ENCODE data around the gene ZNF708.
"Not testable (repeated sequence)": the region's sequence is repeated elsewhere in the genome, so short reads cannot be mapped to it uniquely, and the experiment has no call there.

Gene ZNF708

GRCh38 chr19:21306881-21307479 is 22.2 kb downstream of the ZNF708 start:
- H2BK12ac ChIP-seq (ENCODE audit: low read length); H3K79me2 ChIP-seq (ENCODE audit: control insufficient read depth, insufficient read depth, low read length, poor library complexity); H3K23ac ChIP-seq (ENCODE audit: low read length); H4K8ac ChIP-seq (ENCODE audit: low read depth, low read length); DNase-seq; H2BK120ac ChIP-seq (ENCODE audit: insufficient read depth, low read length, poor library complexity); H3K27ac ChIP-seq (ENCODE audit: low read depth, low read length); H2AK5ac ChIP-seq (ENCODE audit: low read length); H4K12ac ChIP-seq (ENCODE audit: low read depth, low read length); H3K4me3 ChIP-seq (ENCODE audit: low read depth, low read length); H3K4ac ChIP-seq (ENCODE audit: low read depth, low read length); H2BK5ac ChIP-seq (ENCODE audit: low read depth, low read length, poor library complexity); H4K91ac ChIP-seq (ENCODE audit: low read depth, low read length); H3K4me1 ChIP-seq (ENCODE audit: control insufficient read depth in 1 of 2, insufficient read depth in 2 of 2, low read length in 2 of 2); H3K79me1 ChIP-seq (ENCODE audit: low read length); H3K4me2 ChIP-seq (ENCODE audit: low read length); H3K14ac ChIP-seq (ENCODE audit: low read length); H3K27me3 ChIP-seq (ENCODE audit: insufficient read depth, low read length); H3K18ac ChIP-seq (ENCODE audit: low read length); H3K9ac ChIP-seq (ENCODE audit: low read length); H2AFZ ChIP-seq (ENCODE audit: insufficient read depth, low read length, poor library complexity); H3K9me3 ChIP-seq (ENCODE audit: insufficient read depth, low read depth, low read length): not testable (repeated sequence)
- no CpG with 5 or more reads among the region's 3 CpGs for WGBS (ENCODE audit: extremely low coverage, insufficient coverage, insufficient read length)
- H3K36me3 ChIP-seq (ENCODE audit: control insufficient read depth in 1 of 2, insufficient read depth in 2 of 2, low read length in 2 of 2): peaks cover 23 to 26% of the 10 kb centered on the region in 2 experiments

DNA sequence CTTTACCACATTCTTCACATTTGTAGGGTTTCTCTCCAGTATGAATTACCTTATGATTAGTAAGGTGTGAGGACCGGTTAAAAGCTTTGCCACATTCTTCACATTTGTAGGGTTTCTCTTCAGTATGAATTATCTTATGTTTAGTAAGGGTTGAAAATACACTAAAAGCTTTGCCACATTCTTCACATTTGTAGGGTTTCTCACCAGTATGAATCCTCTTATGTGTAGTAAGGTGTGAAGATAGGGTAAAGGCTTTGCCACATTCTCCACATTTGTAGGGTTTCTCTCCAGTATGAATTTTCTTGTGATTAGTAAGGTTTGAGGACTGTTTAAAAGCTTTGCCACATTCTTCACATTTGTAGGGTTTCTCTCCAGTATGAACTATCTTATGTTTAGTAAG is 35.4 kb downstream of the ZNF708 start:
- H3K4ac ChIP-seq (ENCODE audit: low read depth, low read length); H3K18ac ChIP-seq (ENCODE audit: low read length); H4K8ac ChIP-seq (ENCODE audit: low read depth, low read length); H4K12ac ChIP-seq (ENCODE audit: low read depth, low read length); H3K4me3 ChIP-seq (ENCODE audit: low read depth, low read length); H3K79me2 ChIP-seq (ENCODE audit: control insufficient read depth, insufficient read depth, low read length, poor library complexity); H3K9me3 ChIP-seq (ENCODE audit: insufficient read depth, low read depth, low read length); H4K91ac ChIP-seq (ENCODE audit: low read depth, low read length); H3K9ac ChIP-seq (ENCODE audit: low read length); H3K27ac ChIP-seq (ENCODE audit: low read depth, low read length); DNase-seq; H2BK12ac ChIP-seq (ENCODE audit: low read length); H2BK5ac ChIP-seq (ENCODE audit: low read depth, low read length, poor library complexity); H3K4me1 ChIP-seq (ENCODE audit: control insufficient read depth in 1 of 2, insufficient read depth in 2 of 2, low read length in 2 of 2); H3K14ac ChIP-seq (ENCODE audit: low read length); H3K4me2 ChIP-seq (ENCODE audit: low read length); H3K79me1 ChIP-seq (ENCODE audit: low read length); H2AFZ ChIP-seq (ENCODE audit: insufficient read depth, low read length, poor library complexity); H2AK5ac ChIP-seq (ENCODE audit: low read length); H2BK120ac ChIP-seq (ENCODE audit: insufficient read depth, low read length, poor library complexity); H3K27me3 ChIP-seq (ENCODE audit: insufficient read depth, low read length); H3K23ac ChIP-seq (ENCODE audit: low read length): not testable (repeated sequence)
- WGBS (ENCODE audit: extremely low coverage, insufficient coverage, insufficient read length): no CpG with 5 or more reads among the region's 1 CpG
- H3K36me3 ChIP-seq (ENCODE audit: control insufficient read depth in 1 of 2, insufficient read depth in 2 of 2, low read length in 2 of 2): peaks cover 13 to 14% of the 10 kb centered on the region in 2 experiments

- WGBS (ENCODE audit: extremely low coverage, insufficient coverage, insufficient read length): no CpG with 5 or more reads among the region's 2 CpGs
- no peaks in the 10 kb centered on the region for H3K27me3 ChIP-seq (ENCODE audit: insufficient read depth, low read length)
Observed at GRCh38 chr19:21269813-21270212, 59.4 kb downstream of the ZNF708 start.

GRCh38 chr19:21264891-21265290 is 64.3 kb downstream of the ZNF708 start:
- Histone ChIP-seq H3K4ac (ENCODE audit: low read depth, low read length) (no peak overlapping the region), H2BK12ac (ENCODE audit: low read length) (no peak overlapping the region), H3K9ac (ENCODE audit: low read length) (no peak overlapping the region), H3K4me3 (ENCODE audit: low read depth, low read length) (no peak overlapping the region), H3K79me1 (ENCODE audit: low read length) (no peaks in the 10 kb centered on the region), H3K4me1 (ENCODE audit: control insufficient read depth in 1 of 2, insufficient read depth in 2 of 2, low read length in 2 of 2) (no peaks in the 10 kb centered on the region), H4K8ac (ENCODE audit: low read depth, low read length) (no peak overlapping the region), H3K4me2 (ENCODE audit: low read length) (no peak overlapping the region), H3K27ac (ENCODE audit: low read depth, low read length) (no peak overlapping the region), H2BK120ac (ENCODE audit: insufficient read depth, low read length, poor library complexity) (no peak overlapping the region), H3K27me3 (ENCODE audit: insufficient read depth, low read length) (no peaks in the 10 kb centered on the region), H3K14ac (ENCODE audit: low read length) (no peak overlapping the region), H3K23ac (ENCODE audit: low read length) (no peak overlapping the region), H4K12ac (ENCODE audit: low read depth, low read length) (no peak overlapping the region), H3K9me3 (ENCODE audit: insufficient read depth, low read depth, low read length) (peaks cover 36% of the 10 kb centered on the region), H4K91ac (ENCODE audit: low read depth, low read length) (no peak overlapping the region), H2AFZ (ENCODE audit: insufficient read depth, low read length, poor library complexity) (no peak overlapping the region), H2AK5ac (ENCODE audit: low read length) (no peak overlapping the region), H3K79me2 (ENCODE audit: control insufficient read depth, insufficient read depth, low read length, poor library complexity) (no peaks in the 10 kb centered on the region), H3K36me3 (ENCODE audit: control insufficient read depth in 1 of 2, insufficient read depth in 2 of 2, low read length in 2 of 2) (no peaks in the 10 kb centered on the region), H2BK5ac (ENCODE audit: low read depth, low read length, poor library complexity) (no peak overlapping the region), H3K18ac (ENCODE audit: low read length) (no peak overlapping the region)
- no peak for DNase-seq
- WGBS (ENCODE audit: extremely low coverage, insufficient coverage, insufficient read length): no CpG with 5 or more reads among the region's 12 CpGs

More at GRCh38 chr19:21269813-21270212, 59.4 kb downstream of the ZNF708 start:
- no peak overlapping the region for H3K14ac ChIP-seq (ENCODE audit: low read length)
- H2AK5ac ChIP-seq (ENCODE audit: low read length): no peak overlapping the region
- no peak overlapping the region for H3K4me3 ChIP-seq (ENCODE audit: low read depth, low read length)
- H3K79me2 ChIP-seq (ENCODE audit: control insufficient read depth, insufficient read depth, low read length, poor library complexity): no peaks in the 10 kb centered on the region
- no peak overlapping the region for H3K9ac ChIP-seq (ENCODE audit: low read length)
- H4K12ac ChIP-seq (ENCODE audit: low read depth, low read length): no peak overlapping the region
- no peak overlapping the region for H2BK5ac ChIP-seq (ENCODE audit: low read depth, low read length, poor library complexity)
- peaks cover 14% of the 10 kb centered on the region for H3K9me3 ChIP-seq (ENCODE audit: insufficient read depth, low read depth, low read length)
- H3K36me3 ChIP-seq (ENCODE audit: control insufficient read depth in 1 of 2, insufficient read depth in 2 of 2, low read length in 2 of 2): no peaks in the 10 kb centered on the region
- no peak overlapping the region for H2BK120ac ChIP-seq (ENCODE audit: insufficient read depth, low read length, poor library complexity)
- H3K27ac ChIP-seq (ENCODE audit: low read depth, low read length): no peak overlapping the region
- no peak overlapping the region for H2BK12ac ChIP-seq (ENCODE audit: low read length)
- no peak overlapping the region for H4K91ac ChIP-seq (ENCODE audit: low read depth, low read length)
- H3K4me2 ChIP-seq (ENCODE audit: low read length): no peak overlapping the region
- no peak overlapping the region for H4K8ac ChIP-seq (ENCODE audit: low read depth, low read length)
- no peak overlapping the region for H3K4ac ChIP-seq (ENCODE audit: low read depth, low read length)
- no peak overlapping the region for H3K18ac ChIP-seq (ENCODE audit: low read length)
- H3K23ac ChIP-seq (ENCODE audit: low read length): no peak overlapping the region
- no peaks in the 10 kb centered on the region for H3K79me1 ChIP-seq (ENCODE audit: low read length)
- H2AFZ ChIP-seq (ENCODE audit: insufficient read depth, low read length, poor library complexity): no peak overlapping the region
- H3K4me1 ChIP-seq (ENCODE audit: control insufficient read depth in 1 of 2, insufficient read depth in 2 of 2, low read length in 2 of 2): no peaks in the 10 kb centered on the region
- DNase-seq: no peak

All from trophoblast cell (in vitro differentiated cells and primary cell).